Endothelial cell of umbilical vein (primary cell): ENCODE results near the gene NEO1. TPM values are rescaled to one million over a fixed set of nuclear protein-coding genes. Genes with fewer than 3 reads are reported as not detected.

Experiments
- BruUV-seq: library from RNA; stranded (reverse); fragments of 400-500 nt; replicated peaks from 2 replicates; lab custom pipeline; 2021; lab: Mats Ljungman, UMichigan
- CTCF ChIA-PET: fragments of 300-600, 350-600 bp; sonication (Branson Sonifier 250); formaldehyde crosslinking; loops from one replicate; lab custom pipeline; 2021; ENCODE audit warnings: antibody characterized with exemption, inconsistent platforms; lab: Charles Lee
- POLR2A ChIA-PET: fragments of 300-600, 350-600 bp; sonication (Branson Sonifier 250); formaldehyde crosslinking; loops from one replicate; lab custom pipeline; 2021; ENCODE audit warnings: antibody characterized with exemption, inconsistent platforms; lab: Charles Lee
- DNase-seq: peaks from one replicate; pipeline ENCODE4 v3.0.0-alpha.2; 2011; ENCODE audit warnings: low read depth, low spot score
- FAIRE-seq: peaks from 2 replicates; lab custom pipeline; 2011; peaks lifted over from hg19 to GRCh38; lab: Jason Lieb, UNC
- H2AFZ ChIP-seq: 2 replicates; pipeline ENCODE4 v1.6.0; 2012; ENCODE audit warnings: low read depth, low read length, control low read depth, inconsistent platforms
- H3K27ac ChIP-seq: 2 replicates; pipeline ENCODE4 v1.5.1; 2011; ENCODE audit warnings: low read depth, mild to moderate bottlenecking, control low read depth, low read length, moderate library complexity; ENCODE audit not compliant: insufficient read depth
- H3K27me3 ChIP-seq, 2 experiments: 2 replicates each; pipeline versions ENCODE4 v1.6.0 to v1.6.1; 2011; ENCODE audit warnings: low read length in 2 of 2, mixed read lengths in 1 of 2; ENCODE audit not compliant: control insufficient read depth in 2 of 2, insufficient read depth in 2 of 2
- H3K36me3 ChIP-seq, 2 experiments: 2 replicates in 1 of 2; 3 replicates in 1 of 2; pipeline ENCODE4 v1.5.1; 2011; ENCODE audit warnings: low read length in 2 of 2, mild to moderate bottlenecking in 1 of 2, moderate library complexity in 1 of 2; ENCODE audit not compliant: control insufficient read depth in 2 of 2, insufficient read depth in 2 of 2; ENCODE audit errors: extremely low read depth in 1 of 2
- H3K4me1 ChIP-seq: 3 replicates; pipeline ENCODE4 v1.5.1; 2011; ENCODE audit warnings: mild to moderate bottlenecking, low read length; ENCODE audit not compliant: control insufficient read depth, insufficient read depth; ENCODE audit errors: extremely low read depth
- H3K4me2 ChIP-seq: 2 replicates; pipeline ENCODE4 v1.6.1; 2011; ENCODE audit warnings: low read length, control low read depth, mixed read lengths; ENCODE audit not compliant: insufficient read depth
- H3K4me3 ChIP-seq, 3 experiments: fragments of 200-600 bp in 1 of 3; sonication (generic), shearing (Covaris generic) in 1 of 3; replicated peaks in 1 of 3; 2 replicates each; pipeline ENCODE4 v1.5.1; 2011 to 2016; ENCODE audit warnings: control low read depth in 3 of 3, low read length in 3 of 3, mild to moderate bottlenecking in 2 of 3, inconsistent platforms in 1 of 3, low read depth in 1 of 3, moderate library complexity in 1 of 3; ENCODE audit not compliant: insufficient read depth in 1 of 3
- H3K79me2 ChIP-seq: 2 replicates; pipeline ENCODE4 v1.6.0; 2012; ENCODE audit warnings: low read length, inconsistent platforms; ENCODE audit not compliant: control insufficient read depth, insufficient read depth
- H3K9ac ChIP-seq: replicated peaks from 2 replicates; pipeline ENCODE3; 2011; ENCODE audit warnings: low read length, control low read depth; ENCODE audit not compliant: insufficient read depth; ENCODE audit errors: extremely low read depth
- H3K9me1 ChIP-seq: replicated peaks from 3 replicates; pipeline ENCODE4 v1.6.0; 2011; ENCODE audit warnings: mild to moderate bottlenecking, low read length; ENCODE audit not compliant: control insufficient read depth, insufficient read depth; ENCODE audit errors: extremely low read depth
- H3K9me3 ChIP-seq: replicated peaks from 2 replicates; pipeline ENCODE4 v1.5.1; 2012; ENCODE audit warnings: low read length, inconsistent platforms; ENCODE audit not compliant: control insufficient read depth, insufficient read depth
- H4K20me1 ChIP-seq: replicated peaks from 2 replicates; pipeline ENCODE3; 2011; ENCODE audit warnings: mild to moderate bottlenecking, low read length; ENCODE audit not compliant: control insufficient read depth, insufficient read depth; ENCODE audit errors: extremely low read depth
- CTCF ChIP-seq, 2 donors: IDR thresholded peaks; 1 replicate in 1 of 2; 2 replicates in 1 of 2; pipeline ENCODE4 v1.5.1; 2011; ENCODE audit warnings: low read length in 2 of 2, mild to moderate bottlenecking in 2 of 2, moderate library complexity in 2 of 2, control low read depth in 1 of 2, inconsistent platforms in 1 of 2, low read depth in 1 of 2; ENCODE audit not compliant: insufficient read depth in 1 of 2; ENCODE audit errors: extremely low read depth in 1 of 2
- EZH2 ChIP-seq: IDR thresholded peaks from 2 replicates; pipeline ENCODE4 v1.6.1; 2012; ENCODE audit warnings: borderline replicate concordance, low read depth, mild to moderate bottlenecking, moderate library complexity, low read length, inconsistent platforms; ENCODE audit not compliant: severe bottlenecking
- MAX ChIP-seq: IDR thresholded peaks from 2 replicates; pipeline ENCODE4 v1.6.1; 2011; ENCODE audit not compliant: insufficient read depth, insufficient read length
- MYC ChIP-seq: IDR thresholded peaks from one replicate; pipeline ENCODE4 v1.6.1; 2011; ENCODE audit warnings: mild to moderate bottlenecking, low read depth, low read length
- POLR2A ChIP-seq: IDR thresholded peaks from 2 replicates; pipeline ENCODE4 v1.6.1; 2012; ENCODE audit warnings: low read depth, mild to moderate bottlenecking, control low read depth, low read length
- dilution Hi-C: fragments of 300-500 bp; cut with MboI; formaldehyde crosslinking; loops from one replicate; pipeline ENCODE4 v1.15.0; 2019; ENCODE audit warnings: low sequenced_read_pairs; ENCODE audit not compliant: extremely low pct_ligation_motif_present
- intact Hi-C: fragments of 100-400 bp; cut with micrococcal nuclease; formaldehyde crosslinking; loops from one replicate; pipeline ENCODE4 v1.10.0; 2022
- polyA plus RNA-seq, 4 experiments: library from polyadenylated mRNA; depleted of rRNA in 3 of 4; stranded (reverse) in 3 of 4; unstranded in 1 of 4; fragments of >200 nt; gene quantifications; 2 replicates each; pipeline versions ENCODE4 v1.2.1 to v1.2.3, GENCODE V29; 2011 to 2012; ENCODE audit warnings: missing spikeins in 1 of 4
- total RNA-seq: library from RNA; stranded (reverse); gene quantifications from 2 replicates; pipeline ENCODE4 v1.2.3, GENCODE V29; 2021

Gene NEO1
- total and polyA plus RNA-seq, 2 donors (not counting 3 experiments of a cell fraction or from before 2014, with no cell fraction given) = 0.12 to 0.35 TPM

- Histone ChIP-seq H2AFZ (no peak overlapping the region), H3K9me1 (no peaks in the 10 kb centered on the region), H3K79me2 (no peaks in the 10 kb centered on the region), H3K4me3 (no peak overlapping the region), H3K27me3 (no peaks in the 10 kb centered on the region), H3K9ac (no peak overlapping the region), H3K4me2 (no peak overlapping the region), H3K36me3 (no peaks in the 10 kb centered on the region), H4K20me1 (no peaks in the 10 kb centered on the region), H3K9me3 (no peaks in the 10 kb centered on the region), H3K27ac (no peak overlapping the region), H3K4me1 (no peaks in the 10 kb centered on the region)
- TF ChIP-seq CTCF (IDR thresholded peaks at IDR 0.05; ENCODE audit: extremely low read depth in 1 of 2, insufficient read depth in 1 of 2, low read depth in 1 of 2, low read length in 2 of 2) = peak; percentile 63 to 71
- TF ChIP-seq MAX = no peak
- dilution Hi-C loops (no loop called here), intact Hi-C loops (loop anchor here (1.0 kb wide), 1 partner anchor 24 kb away; no protein-coding TSS in a partner anchor)
- BruUV-seq = no TSS peak
- CTCF ChIA-PET = interaction anchor here (0.6 to 7.7 kb wide), 18 partner anchors 10 to 662 kb away, joined by 3 to 112 read pairs (median 5); no protein-coding TSS in a partner anchor
- FAIRE-seq (peak; percentile 67), DNase-seq (peak; percentile 57)
- POLR2A ChIA-PET = no interaction called here
Observed at GRCh38 chr15:73265536-73266153, 213.4 kb downstream of the NEO1 start.

GRCh38 chr15:73268457-73268856 lies 216.2 kb downstream of the NEO1 start:
- H3K4me1 ChIP-seq = no peaks in the 10 kb centered on the region
- H3K9ac ChIP-seq = no peak overlapping the region
- CTCF ChIA-PET = interaction anchor here (1.3 to 7.7 kb wide), 3 partner anchors 7 to 26 kb away, joined by 4 to 112 read pairs (median 58); no protein-coding TSS in a partner anchor
- TF ChIP-seq MYC (no peak), EZH2 (no peak), POLR2A (no peak)
- H2AFZ ChIP-seq = no peak overlapping the region
- H3K79me2 ChIP-seq = no peaks in the 10 kb centered on the region
- no peaks in the 10 kb centered on the region for H4K20me1 ChIP-seq
- FAIRE-seq (no peak), DNase-seq (no peak)
- no peak overlapping the region for H3K4me2 ChIP-seq
- no peak overlapping the region for H3K4me3 ChIP-seq
- POLR2A ChIA-PET = no interaction called here
- H3K9me1 ChIP-seq = no peaks in the 10 kb centered on the region
- H3K36me3 ChIP-seq = no peaks in the 10 kb centered on the region
- dilution Hi-C loops = no loop called here
- intact Hi-C loops = no loop called here
- no peaks in the 10 kb centered on the region for H3K27me3 ChIP-seq
- H3K9me3 ChIP-seq = no peaks in the 10 kb centered on the region
- no TSS peak for BruUV-seq
- H3K27ac ChIP-seq = no peak overlapping the region
